Skeletal muscle cell (primary cell): Measurements from ENCODE around the gene MTHFSD.

Experiments used
- DNase-seq: peaks from one replicate; pipeline ENCODE4 v3.0.0-alpha.2; 2010; ENCODE audit warnings: low read depth
- H3K4me3 ChIP-seq: 2 replicates; pipeline ENCODE4 v1.5.1; 2011; ENCODE audit warnings: low read depth, mild to moderate bottlenecking, control low read depth, low read length, moderate library complexity

The MTHFSD gene

DNA sequence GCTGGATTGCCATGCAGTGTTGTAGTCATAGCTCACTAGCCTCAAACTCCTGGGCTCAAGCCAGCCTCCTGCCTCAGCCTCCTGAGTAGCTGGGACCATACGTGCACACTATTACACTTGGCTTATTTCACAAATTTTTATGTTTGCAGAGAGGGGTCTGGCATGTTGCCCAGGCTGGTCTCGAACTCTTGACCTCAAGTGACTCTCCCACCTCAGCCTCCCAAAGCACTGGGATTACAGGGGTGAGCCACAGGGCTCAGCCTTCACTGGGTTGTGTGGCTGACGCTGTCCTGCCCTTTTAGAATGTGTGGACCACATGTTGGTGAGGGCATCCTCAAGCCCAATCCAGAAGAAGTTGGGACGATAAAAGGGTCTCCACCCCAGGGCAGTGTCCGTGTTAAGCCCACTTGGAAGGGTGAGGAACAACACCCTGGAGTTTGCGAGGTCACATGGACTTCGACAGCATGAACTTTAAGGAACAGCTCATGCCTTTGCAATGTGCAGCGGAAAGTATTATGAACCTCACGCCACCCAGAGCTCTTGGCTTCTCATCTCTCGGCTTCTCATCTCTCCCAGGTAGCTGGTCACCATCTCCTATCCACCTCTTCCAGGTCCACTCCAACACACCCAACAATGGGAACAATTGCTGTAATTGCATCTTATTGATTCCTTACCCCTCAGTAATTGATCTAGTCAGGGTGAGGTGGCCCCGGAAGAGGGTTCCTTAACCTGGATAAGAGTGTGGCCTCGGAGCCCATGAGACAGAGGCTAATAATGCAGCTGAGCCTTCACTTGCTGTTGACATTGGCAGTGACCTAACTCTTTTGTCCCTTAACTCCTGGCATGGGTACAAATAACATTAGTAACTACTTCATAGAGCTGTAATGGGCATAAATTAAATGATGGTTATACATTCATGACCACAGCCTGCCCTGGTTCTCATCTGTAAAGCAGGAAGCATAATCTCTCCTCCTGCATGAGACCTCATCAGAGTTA, 30.0 kb upstream of the MTHFSD start:
- no peak overlapping the region for H3K4me3 ChIP-seq
- no peak for DNase-seq

DNA sequence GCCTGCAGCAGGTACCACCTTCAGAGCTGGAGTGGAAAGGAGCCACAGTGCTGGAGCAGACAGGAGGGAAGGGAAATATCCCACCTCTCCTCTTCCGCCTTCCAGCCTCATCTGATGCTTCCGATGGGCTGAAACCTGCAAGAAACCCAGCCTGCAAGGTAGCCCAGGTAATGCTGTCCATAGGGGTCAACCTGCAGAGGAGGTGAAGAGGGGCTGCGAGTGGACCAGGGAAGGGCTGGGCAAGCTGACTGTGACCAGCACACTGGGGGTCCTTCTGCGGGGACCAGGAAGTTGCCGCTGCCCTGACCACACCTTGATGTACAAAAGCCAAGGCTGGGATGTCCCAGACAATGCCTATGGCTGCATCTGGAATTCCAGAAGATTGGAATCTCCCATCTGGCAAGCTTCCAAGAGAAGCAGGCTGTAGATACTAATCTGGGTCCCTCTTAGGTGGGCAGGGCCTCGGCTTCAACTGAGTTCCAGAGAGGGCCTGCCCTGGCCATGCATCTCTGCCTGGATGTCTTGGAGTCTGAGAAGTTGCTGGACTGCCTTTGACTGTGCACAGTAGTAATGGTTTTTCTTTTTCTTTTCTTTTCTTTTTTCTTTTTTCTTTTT, 29.1 kb upstream of the MTHFSD start:
- DNase-seq: no peak

DNA sequence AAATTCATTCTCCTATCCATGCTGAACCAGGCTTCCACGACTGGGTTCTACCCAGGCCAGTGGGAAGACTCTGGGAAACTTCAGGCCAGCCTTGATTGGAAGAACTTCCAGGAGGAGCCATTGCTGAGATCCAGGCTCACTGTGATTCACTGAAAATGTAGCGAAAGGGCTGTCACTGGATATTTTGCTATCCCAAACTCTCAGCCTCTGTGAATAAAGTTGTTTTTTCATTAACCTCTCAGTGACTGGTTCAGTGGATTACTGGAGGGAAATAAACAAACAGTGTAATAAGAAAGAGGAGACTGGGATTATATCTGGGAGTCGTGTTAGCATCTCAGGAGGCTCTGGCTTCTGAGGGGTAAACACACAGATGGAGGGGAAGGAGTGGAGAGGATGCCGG, 26.4 kb upstream of the MTHFSD start:
- DNase-seq: no peak
- H3K4me3 ChIP-seq: peak overlapping the region; percentile 53

More for the DNA sequence above, 29.1 kb upstream of the MTHFSD start:
- H3K4me3 ChIP-seq: no peak overlapping the region

DNA sequence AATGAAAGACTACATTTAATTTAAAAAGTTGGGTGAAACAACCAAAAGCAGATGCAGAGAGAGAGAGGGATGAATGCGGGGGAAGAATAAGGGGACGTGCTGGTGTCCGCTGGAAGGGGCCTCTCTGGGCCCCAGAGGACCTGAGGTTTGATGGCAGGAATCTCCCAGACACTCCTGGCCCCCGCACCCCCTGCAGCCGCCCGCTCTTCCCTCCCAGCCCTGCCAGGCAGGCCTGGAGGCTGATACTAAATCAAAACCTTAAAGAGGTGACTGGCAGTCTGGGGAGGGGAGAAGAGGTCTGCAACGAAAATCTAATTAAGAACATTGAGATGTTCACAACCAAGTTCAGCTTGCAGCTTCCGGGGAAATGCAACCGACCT, 25.7 kb upstream of the MTHFSD start:
- no peak for DNase-seq

DNA sequence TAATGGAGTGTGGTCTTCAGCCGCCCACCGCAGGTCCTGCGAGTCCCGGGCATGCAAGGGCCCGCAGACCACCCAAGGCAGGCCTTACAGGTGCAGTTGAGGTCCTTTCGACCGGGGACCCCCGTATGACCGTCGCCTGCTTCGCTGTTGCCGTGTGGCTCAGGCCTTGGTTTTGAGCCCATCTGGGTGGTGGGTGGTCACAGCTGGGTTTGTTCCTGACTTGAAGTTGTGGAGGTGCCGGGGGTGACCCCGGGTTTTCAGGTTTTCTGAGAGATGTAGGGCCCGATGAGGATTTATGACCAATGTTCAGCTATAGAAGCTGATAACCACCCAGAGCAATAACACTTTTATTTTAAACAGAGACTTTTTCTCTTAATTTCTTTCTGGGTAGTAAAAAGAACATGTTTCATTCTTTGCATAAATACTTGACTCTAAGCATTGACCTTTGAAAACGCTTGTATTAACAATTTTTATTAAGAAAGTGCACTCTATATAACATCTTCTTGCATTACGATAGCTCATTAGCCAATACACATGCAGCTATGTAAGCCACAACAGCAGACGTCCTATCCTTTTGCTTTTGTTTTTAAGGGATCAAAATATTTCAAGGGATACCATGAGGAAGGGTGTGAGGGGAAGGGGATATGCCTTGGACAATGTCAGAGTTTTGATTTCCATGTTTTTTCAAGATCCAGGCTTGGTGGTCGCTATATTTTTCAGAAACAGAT, 25.2 kb upstream of the MTHFSD start:
- peak overlapping the region; percentile 53 for H3K4me3 ChIP-seq
- no peak for DNase-seq

More for the DNA sequence above, 25.7 kb upstream of the MTHFSD start:
- H3K4me3 ChIP-seq: peak overlapping the region; percentile 53

DNA sequence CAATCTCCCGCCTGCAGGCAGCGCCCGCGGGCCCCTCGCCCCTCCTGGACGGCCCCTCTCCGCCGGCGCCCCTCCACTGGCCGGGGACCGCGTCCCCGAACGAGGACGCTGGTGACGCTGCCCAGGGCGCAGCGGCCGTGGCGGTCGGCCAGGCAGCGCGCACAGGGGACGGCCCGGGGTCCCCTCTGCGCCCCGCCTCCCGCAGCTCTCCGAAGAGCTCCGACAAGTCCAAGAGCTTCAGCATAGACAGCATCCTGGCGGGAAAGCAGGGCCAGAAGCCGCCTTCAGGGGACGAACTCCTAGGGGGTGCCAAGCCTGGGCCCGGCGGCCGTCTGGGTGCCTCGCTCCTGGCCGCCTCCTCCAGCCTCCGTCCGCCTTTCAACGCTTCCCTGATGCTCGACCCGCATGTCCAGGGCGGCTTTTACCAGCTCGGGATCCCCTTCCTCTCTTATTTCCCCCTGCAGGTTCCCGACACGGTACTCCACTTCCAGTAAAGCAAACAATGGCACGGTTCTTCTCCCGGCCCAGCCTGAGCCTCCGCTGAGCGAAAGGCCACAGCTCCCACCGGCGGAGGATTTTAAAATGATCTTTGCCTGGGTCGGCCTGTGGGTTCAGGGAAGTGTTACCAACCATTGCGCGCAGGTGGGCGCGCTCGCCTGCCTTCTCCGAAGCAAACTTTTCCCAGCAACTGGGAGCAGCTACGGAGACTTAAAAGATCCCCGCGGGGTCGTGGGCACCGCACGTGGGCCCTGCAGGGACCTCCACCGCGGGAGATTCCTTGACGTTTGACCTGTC, 24.4 kb upstream of the MTHFSD start:
- peak overlapping the region; percentile 53 for H3K4me3 ChIP-seq
- DNase-seq: no peak

DNA sequence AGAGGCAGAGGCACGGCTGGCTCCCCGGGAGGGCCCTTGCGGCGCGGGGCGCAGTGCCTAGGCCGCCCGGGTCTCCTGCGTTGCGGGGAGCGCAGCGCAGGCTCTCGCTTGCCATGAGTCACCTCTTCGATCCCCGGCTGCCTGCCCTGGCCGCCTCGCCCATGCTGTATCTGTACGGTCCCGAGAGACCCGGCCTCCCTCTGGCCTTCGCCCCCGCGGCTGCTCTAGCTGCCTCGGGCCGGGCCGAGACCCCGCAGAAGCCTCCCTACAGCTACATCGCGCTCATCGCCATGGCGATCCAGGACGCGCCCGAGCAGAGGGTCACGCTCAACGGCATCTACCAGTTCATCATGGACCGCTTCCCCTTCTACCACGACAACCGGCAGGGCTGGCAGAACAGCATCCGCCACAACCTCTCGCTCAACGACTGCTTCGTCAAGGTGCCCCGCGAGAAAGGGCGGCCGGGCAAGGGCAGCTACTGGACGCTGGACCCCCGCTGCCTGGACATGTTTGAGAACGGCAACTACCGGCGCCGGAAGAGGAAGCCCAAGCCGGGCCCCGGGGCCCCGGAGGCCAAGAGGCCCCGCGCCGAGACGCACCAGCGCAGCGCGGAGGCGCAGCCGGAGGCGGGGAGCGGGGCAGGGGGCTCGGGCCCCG, 23.7 kb upstream of the MTHFSD start:
- peak overlapping the region; percentile 53 for H3K4me3 ChIP-seq
- DNase-seq: peak; percentile 61

DNA sequence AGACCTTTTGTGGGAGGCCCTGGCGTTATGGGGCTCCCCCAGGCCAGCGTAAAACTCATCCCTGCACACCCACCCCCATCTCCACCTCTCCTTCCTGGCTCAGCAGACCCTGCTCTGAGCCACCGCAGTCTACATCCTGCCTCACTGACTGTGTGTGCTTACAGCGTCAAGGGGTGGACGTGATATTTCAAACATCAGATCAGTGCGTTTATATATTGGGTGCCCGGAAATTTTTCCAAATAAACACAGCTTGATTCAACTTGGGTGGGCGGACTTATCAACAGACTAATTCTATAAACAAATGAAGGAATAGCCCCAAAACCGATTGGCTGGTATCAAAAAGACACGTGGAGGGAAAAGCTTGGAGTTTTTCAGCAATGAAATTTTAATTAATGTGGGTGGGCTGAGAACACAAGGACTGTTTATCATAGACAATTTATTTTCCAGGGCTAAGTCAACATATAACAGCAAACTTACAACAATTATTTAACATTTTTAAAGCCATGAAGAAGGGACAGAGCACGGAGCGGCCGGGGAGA, 23.1 kb upstream of the MTHFSD start, which contains the start of gene FOXL1:
FOXL1 (plus strand) TSS at position 489 of the 539 bp plus-strand sequence. CDS start 175 bp downstream, outside the sequence.
- H3K4me3 ChIP-seq: peak within 1 kb of the TSS; percentile 60
- DNase-seq: peak; percentile 77

DNA sequence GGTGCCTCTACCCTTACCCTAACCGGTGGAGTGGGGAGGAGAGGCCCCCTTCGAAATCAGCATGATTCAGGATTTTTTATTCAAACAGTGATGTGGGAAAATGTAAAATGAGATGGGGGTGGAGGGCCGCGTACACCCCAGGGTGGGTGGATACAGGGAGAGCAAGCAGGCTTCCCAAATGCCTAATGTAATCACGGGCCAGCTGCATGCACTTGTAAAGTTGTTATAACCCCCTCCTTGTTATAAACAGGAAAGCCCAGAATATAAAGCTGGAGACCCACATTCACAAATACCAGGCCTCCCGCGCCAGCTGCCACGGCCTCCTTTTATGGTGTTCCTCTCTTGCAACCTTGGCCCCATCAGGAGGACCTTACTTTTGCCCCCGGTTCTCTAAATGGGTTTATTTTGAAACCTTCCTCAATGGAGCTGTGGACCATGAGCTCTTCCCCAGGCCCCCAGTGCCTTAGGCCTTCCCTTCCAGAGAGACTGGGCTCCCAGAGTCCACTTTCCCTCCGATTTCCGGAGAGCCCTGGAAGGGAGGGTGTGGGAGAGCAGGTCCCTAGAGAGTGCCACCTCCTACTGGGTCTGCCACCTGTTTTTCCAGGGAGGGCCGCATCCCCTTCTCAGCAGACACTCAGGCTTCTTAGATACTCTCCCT, 22.4 kb upstream of the MTHFSD start:
- H3K4me3 ChIP-seq: peak overlapping the region; percentile 60
- DNase-seq: no peak

DNA sequence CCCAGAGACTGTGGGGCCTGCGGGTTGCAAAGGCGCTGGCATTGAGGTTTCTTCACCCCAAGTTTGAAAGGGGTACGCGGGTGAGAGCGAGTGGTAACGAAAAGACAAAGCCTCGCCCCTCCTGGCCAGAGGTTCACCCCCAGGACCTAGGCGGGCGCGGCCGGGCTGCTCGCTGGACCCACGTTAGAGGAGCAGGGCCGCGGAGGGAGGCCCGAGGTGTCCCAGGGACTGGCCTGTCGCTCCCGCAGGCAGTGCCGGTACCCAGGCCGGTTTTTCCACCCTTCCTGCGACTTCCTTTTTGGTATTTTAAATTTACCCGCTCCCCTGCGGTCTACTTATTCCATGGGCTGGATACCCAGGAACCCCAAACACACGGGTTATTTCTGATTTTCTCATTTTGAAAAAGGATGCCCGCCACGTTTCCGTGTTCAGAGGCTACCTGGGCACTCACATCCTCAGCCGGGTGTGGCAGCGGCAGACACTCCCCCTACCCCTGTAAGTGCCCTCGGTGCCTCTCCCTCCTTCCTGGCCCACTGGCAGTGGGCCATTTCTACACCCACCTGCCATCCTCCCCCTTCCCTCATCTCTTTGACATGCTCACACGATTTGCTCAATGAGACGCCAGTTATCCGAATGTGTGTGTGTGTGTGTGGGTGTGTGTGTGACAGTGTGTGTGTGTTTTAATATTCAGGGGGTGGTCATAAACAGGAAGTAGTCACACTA, 21.7 kb upstream of the MTHFSD start:
- H3K4me3 ChIP-seq: peak overlapping the region; percentile 60
- DNase-seq: peak; percentile 61

DNA sequence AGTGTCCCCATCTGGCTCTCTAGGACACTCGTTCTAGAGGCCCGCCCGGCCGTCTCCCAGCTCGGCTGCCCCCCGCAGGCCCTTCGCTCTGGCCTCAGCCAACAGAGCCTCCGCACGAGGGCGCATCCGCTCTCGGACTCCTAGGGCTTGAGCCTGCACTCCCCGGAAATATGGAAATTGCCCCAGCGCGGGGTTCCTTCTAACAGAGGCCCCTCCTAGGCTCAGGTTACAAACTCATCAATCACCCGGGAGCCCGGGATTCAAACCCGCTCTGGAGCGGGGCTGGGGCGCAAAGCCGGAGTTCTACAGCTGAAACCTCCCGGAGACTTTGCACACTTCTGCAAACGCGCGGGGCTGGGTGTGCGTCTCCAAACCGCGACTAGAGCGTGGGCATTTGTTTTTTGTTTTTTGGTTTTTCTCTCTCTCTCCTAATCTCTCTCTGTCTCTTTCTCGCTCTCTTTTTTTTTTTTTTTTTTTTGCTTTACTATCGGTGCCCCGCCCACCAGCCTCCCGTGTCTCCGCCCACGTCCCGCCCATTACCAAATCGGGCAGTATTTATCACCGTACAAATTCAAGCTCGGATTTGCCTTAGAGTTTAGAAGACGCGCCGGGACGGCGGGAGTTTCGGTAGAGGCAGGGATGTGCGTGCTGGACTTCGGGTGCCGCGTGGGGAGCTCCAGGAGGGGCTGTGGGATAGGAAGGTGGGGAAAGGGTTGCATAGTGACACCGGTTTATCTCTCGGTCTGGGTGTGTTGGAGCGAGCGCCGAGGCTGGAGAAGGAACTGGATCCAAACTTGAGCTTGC, 20.9 kb upstream of the MTHFSD start:
- DNase-seq: peak; percentile 87

DNA sequence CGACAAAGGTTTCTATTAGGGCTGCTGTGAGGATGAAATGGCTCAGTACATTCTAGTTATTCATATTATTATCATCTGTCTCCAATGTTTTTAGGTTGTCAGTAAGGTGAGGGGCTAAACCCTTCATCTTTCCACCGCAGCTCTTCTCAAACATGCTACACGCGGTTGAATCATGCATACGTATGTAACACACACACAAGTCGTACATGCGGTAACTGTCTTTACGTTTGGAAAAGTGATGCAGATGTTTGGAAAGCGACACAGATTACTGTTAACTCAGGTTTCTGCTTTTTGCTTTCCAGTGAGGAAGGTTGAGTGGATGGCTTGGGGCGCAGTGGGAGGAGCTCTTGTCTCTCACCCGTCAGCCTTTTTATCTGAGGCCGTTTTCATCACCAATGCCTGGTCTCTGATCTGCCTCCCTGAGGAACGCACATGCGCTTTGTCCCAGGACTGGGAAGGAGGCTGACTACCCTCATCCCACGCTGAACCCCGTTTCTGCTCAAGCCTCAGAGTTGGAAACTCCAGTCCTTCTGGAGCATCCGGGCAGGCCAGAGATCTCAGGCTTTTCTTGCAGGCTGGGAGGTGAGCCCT, 20.2 kb upstream of the MTHFSD start:
- peak overlapping the region; percentile 60 for H3K4me3 ChIP-seq
- DNase-seq: no peak

More for the DNA sequence above, 20.9 kb upstream of the MTHFSD start:
- peak overlapping the region; percentile 60 for H3K4me3 ChIP-seq

DNA sequence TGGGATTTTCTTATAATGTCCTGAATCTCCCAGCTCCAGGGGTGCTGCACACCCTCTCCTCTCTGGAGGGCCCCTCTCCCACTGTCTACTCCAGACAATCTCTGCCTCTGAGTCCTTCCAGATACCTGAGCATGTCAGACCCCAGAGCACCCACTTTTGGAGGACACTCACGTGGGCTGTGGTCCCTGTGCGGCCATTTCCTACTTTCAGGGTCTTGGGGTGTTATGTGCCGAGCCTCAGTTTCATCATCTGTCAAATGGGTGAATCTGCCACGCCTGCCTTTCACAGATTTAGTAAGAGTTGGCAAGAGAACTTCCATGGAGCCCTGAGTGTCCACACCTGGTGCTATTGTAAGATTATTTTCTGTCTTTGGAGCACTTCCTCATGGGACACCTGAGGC, 19.6 kb upstream of the MTHFSD start:
- DNase-seq: no peak
- no peak overlapping the region for H3K4me3 ChIP-seq

DNA sequence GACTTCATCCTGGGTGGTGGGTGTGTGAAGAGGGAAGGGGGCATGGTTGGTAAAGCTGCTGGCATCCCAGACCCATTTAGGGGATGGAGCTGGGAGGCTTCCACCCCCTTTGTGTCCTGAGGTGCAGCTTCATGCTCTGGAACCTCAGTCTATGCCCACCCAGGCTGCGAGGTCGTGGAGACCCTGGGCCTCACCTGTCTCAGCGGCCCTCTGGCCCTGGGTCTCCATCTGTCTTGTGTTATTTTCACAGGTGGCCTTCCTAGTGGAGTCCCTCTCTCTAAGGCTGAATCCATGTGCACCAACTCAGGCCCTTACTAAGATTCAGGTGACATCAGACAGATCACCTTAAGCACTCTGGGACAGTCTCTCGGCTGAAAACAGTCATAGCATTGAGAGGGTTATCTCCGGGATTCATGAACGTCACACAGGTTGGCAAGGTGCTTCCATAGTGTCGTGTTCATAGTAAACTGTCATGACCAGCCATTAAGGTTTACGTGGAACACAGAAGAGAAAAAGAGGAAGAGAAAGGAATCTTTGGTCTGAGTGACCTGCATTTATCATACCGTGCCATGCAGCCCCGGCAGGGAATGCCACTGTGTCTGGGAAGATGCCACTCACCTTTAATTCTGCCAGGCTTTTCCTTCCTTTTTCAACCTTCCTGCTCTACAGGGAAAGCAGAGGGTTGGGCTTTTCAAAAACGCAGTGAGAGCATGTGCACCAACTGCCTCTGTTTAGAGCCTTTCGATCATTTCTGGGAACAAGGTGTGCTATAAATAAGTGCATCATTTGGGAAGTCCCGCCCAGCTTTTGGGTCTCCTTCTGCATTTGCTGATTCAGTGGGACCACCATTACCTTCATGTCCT, 18.8 kb upstream of the MTHFSD start:
- no peak for DNase-seq
- no peak overlapping the region for H3K4me3 ChIP-seq

DNA sequence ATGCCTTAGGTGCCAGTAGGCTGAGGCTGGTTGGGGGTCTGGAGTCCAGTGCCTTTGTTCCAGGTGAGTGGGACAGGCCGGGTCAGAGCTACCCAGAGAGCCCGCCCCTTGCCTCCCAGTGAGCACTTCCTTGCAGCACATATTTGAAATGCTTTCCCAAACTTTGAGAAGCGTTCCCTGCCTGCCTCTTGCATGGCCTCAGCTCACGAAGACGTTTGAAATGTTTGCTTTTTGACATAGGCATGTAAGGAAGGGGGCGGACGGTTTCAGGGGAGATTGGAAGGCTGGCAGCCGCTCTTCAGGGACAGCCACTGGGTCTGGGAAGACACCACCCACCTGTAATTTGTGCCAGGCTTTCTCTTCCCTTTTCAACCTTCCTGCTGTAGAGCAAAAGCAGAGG, 18.2 kb upstream of the MTHFSD start:
- no peak overlapping the region for H3K4me3 ChIP-seq
- no peak for DNase-seq
